Astrocyte of the spinal cord (primary cell): ENCODE results near the gene VTI1B.

Experiments
- DNase-seq: peaks from one replicate; pipeline ENCODE4 v3.0.0; 2011; ENCODE audit warnings: low read depth, low spot score
- H3K4me3 ChIP-seq: 2 replicates; pipeline ENCODE4 v1.5.1; 2011; ENCODE audit warnings: low read depth, mild to moderate bottlenecking, low read length, moderate library complexity
- in situ Hi-C: cut with HindIII; loops from 2 replicates; pipeline ENCODE4 v1.10.0; 2017; ENCODE audit warnings: low sequenced_read_pairs
- TF ChIP-seq, protein P1 (sequence below): IDR thresholded peaks from 2 replicates; pipeline ENCODE4 v1.5.1; 2012; ENCODE audit warnings: low read depth, mild to moderate bottlenecking, low read length, inconsistent platforms

VTI1B gene

DNA sequence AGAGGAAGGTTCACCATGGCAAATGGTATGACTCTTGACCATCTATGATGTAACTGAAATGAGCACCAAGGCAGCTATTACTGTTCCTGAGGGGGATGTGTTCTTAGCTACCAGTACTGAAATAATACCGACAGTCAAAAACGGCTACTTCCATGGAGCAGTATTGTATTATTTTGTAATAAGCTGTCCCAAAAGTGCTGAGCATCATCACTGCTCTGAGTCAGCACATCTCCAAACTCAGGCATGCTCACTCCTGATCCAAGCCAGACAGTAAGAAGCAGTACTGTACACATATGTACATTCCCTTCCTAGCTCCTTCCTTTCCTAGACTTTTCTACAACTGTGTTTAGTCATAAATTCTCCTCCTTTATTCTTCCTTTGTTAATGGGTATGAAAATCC lies 8.6 kb downstream of the VTI1B start:
- no peak overlapping the region for H3K4me3 ChIP-seq
- peak; percentile 13 for DNase-seq
- in situ Hi-C loops, result no loop called here

DNA sequence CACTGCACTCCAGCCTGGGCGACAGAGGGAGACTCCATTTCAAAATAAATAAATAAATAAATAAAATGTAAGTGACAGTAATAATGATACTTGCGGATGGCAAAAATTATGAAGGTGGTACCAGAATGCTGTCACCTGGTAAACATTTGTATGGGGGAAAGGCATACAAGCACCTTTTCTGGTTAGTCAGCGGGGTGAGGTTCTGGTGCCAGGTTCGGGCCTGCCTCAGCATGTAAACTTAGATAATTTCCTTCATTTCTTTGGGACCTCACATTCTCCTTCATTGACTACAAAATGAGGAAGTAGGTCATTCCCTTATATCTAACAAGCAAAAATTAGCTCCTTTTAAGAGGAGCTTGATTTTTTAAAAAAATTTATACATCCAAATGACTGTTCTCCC lies 10.8 kb downstream of the VTI1B start:
- TF ChIP-seq, protein P1, sequence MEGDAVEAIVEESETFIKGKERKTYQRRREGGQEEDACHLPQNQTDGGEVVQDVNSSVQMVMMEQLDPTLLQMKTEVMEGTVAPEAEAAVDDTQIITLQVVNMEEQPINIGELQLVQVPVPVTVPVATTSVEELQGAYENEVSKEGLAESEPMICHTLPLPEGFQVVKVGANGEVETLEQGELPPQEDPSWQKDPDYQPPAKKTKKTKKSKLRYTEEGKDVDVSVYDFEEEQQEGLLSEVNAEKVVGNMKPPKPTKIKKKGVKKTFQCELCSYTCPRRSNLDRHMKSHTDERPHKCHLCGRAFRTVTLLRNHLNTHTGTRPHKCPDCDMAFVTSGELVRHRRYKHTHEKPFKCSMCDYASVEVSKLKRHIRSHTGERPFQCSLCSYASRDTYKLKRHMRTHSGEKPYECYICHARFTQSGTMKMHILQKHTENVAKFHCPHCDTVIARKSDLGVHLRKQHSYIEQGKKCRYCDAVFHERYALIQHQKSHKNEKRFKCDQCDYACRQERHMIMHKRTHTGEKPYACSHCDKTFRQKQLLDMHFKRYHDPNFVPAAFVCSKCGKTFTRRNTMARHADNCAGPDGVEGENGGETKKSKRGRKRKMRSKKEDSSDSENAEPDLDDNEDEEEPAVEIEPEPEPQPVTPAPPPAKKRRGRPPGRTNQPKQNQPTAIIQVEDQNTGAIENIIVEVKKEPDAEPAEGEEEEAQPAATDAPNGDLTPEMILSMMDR, result no peak
- no peak overlapping the region for H3K4me3 ChIP-seq
- DNase-seq, result no peak
- in situ Hi-C loops, result no loop called here

More for the DNA sequence above, 8.6 kb downstream of the VTI1B start:
- TF ChIP-seq, protein P1, result no peak

DNA sequence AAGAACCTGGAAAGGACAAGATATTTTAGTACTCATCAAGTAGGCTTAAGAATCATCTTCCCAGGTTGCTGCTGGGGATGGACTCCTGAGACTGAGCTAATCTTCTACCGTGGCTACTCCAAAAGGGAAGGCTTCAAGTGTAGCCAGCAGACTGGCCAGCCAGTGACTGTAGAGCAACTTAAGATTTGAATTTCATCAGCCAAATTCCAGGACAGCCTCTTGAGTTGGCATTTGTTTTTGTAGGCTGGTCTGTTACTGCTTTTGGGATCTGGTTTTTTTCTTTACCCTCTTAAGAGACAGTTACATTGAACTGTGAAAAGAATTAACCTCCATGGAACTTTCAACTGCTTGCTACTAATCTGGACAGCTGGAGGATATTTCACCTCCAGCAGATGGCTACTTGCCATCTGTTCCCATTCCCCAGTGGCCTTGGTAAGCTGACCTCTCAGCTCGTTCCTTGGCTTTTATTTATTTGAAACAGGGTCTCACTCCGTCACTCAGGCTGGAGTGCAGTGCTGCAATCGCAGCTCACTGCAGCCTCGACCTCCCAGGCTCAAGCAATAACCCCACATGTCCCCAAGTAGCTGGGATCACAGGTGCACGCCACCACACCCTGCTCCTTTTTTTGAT lies 20.7 kb downstream of the VTI1B start:
- H3K4me3 ChIP-seq, result no peak overlapping the region
- TF ChIP-seq, protein P1, result no peak
- in situ Hi-C loops, result no loop called here
- no peak for DNase-seq

DNA sequence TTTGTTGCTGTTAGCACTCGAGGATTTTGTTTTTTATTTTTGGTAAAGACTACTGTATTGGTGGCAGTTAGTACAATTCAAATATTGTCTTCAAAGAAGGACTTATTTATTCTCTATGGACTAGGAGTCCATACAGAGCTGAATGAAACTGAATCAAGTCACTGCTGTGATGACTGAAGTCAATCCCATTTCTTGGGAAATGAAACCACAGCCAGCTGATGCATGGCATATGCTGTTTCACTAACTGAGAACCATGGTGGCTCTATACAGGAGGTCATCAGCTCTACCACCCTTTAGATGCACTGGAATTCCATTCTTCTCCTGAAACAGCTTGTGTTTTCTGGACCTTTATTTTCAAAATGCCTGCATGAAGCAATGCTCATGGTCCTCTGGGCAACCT lies 22.2 kb downstream of the VTI1B start:
- in situ Hi-C loops, result no loop called here
- DNase-seq, result no peak
- TF ChIP-seq, protein P1, result no peak
- H3K4me3 ChIP-seq, result no peak overlapping the region

DNA sequence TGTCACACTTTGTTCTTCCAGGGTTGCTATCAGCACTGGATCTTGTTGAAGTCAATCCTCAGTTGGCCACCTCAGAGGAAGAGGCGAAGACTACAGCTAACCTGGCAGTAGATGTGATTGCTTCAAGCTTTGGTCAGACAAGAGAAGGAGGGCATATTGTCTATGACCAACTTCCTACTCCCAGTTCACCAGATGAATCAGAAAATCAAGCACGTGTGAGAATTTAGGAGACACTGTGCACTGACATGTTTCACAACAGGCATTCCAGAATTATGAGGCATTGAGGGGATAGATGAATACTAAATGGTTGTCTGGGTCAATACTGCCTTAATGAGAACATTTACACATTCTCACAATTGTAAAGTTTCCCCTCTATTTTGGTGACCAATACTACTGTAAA lies 23.7 kb downstream of the VTI1B start:
- in situ Hi-C loops, result no loop called here
- no peak overlapping the region for H3K4me3 ChIP-seq
- TF ChIP-seq, protein P1, result no peak
- DNase-seq, result no peak

DNA sequence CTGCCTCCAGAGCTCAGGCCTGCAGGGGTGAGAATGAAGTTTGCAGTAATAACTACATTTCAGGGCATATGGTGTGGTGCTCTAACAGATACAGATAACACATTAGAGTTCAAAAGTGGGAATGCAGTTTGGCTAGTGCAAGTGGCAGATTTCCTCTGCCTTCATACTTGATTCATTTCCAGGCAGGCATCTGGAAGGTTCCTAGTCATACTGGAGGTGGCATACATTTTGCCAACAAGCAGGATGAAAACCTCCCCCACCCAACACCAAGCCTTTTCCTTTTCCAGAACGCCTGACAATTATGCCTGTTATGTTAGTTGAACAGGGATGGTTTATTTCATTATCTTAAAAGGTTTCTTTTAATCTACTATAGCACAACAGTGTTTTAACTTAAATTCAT lies 24.3 kb downstream of the VTI1B start:
- TF ChIP-seq, protein P1, result no peak
- no peak overlapping the region for H3K4me3 ChIP-seq
- in situ Hi-C loops, result no loop called here
- no peak for DNase-seq
